Prostate gland (tissue), 2 donors: Measurements from ENCODE around the gene SH3PXD2B.

Experiments used
- CTCF ChIP-seq, 4 experiments: fragments of 200-600 bp in 2 of 4; fragments of 450-650 bp in 2 of 4; sonication (generic) in 2 of 4; IDR thresholded peaks; 1 replicate in 3 of 4; 2 replicates in 1 of 4; pipeline ENCODE4 v1.5.1; 2016 to 2019; ENCODE audit warnings: antibody characterized with exemption in 4 of 4, mild to moderate bottlenecking in 2 of 4, moderate library complexity in 2 of 4
- POLR2A ChIP-seq: fragments of 450-650 bp; IDR thresholded peaks from one replicate; pipeline ENCODE4 v1.6.1; 2016; ENCODE audit warnings: antibody characterized with exemption, mild to moderate bottlenecking
- POLR2AphosphoS5 ChIP-seq: sonication (generic); formaldehyde crosslinking; IDR thresholded peaks from one replicate; pipeline ENCODE4 v1.6.1; 2017; ENCODE audit warnings: antibody characterized with exemption

GRCh38 chr5:172455087-172455381 is 709 bp upstream of the SH3PXD2B start:
- TF ChIP-seq POLR2AphosphoS5 (no peak), POLR2A (no peak), CTCF (IDR thresholded peaks at IDR 0.05) (no peak)
